Brain microvascular endothelial cell (primary cell): ENCODE results near the gene SLC25A21.

Source experiments
- DNase-seq: peaks from one replicate; pipeline ENCODE4 v3.0.0-alpha.2; 2020
- H3K27ac ChIP-seq: fragments of 250-450 bp; sonication (Bioruptor Pico); 2 replicates; pipeline ENCODE4 v1.5.1; 2020; ENCODE audit warnings: mild to moderate bottlenecking, moderate library complexity
- H3K27me3 ChIP-seq: fragments of 250-450 bp; sonication (Bioruptor Pico); replicated peaks from 2 replicates; pipeline ENCODE4 v1.5.1; 2020; ENCODE audit warnings: mild to moderate bottlenecking
- H3K36me3 ChIP-seq: fragments of 250-450 bp; sonication (Bioruptor Pico); replicated peaks from 2 replicates; pipeline ENCODE4 v1.5.1; 2020; ENCODE audit warnings: mild to moderate bottlenecking
- H3K4me3 ChIP-seq: 2 replicates; pipeline ENCODE4 v1.5.1; 2011; ENCODE audit warnings: low read depth, mild to moderate bottlenecking, control low read depth, low read length, moderate library complexity
- CTCF ChIP-seq: IDR thresholded peaks from 2 replicates; pipeline ENCODE4 v1.5.1; 2011; ENCODE audit warnings: low read depth, mild to moderate bottlenecking, moderate library complexity, low read length, control low read depth, inconsistent platforms; ENCODE audit errors: missing control alignments
- in situ Hi-C: cut with HindIII; loops from 2 replicates; pipeline ENCODE4 v1.10.0; 2017; ENCODE audit warnings: low sequenced_read_pairs, low pct_ligation_motif_present

The SLC25A21 gene

GRCh38 chr14:36935976-36936678 is 236.3 kb downstream of the SLC25A21 start:
- no peak for TF ChIP-seq CTCF
- Histone ChIP-seq H3K36me3 (no peaks in the 10 kb centered on the region), H3K27ac (no peak overlapping the region), H3K4me3 (no peak overlapping the region), H3K27me3 (no peaks in the 10 kb centered on the region)
- in situ Hi-C loops = no loop called here
- no peak for DNase-seq

- in situ Hi-C loops = no loop called here
- no peak overlapping the region for H3K4me3 ChIP-seq
Observed at GRCh38 chr14:36934304-36934703, 238.1 kb downstream of the SLC25A21 start.

GRCh38 chr14:36931791-36932190 is 240.6 kb downstream of the SLC25A21 start:
- in situ Hi-C loops = no loop called here
- H3K36me3 ChIP-seq = no peaks in the 10 kb centered on the region

More at GRCh38 chr14:36934304-36934703, 238.1 kb downstream of the SLC25A21 start:
- TF ChIP-seq CTCF = no peak
- Histone ChIP-seq H3K27me3 (no peaks in the 10 kb centered on the region), H3K27ac (no peak overlapping the region), H3K36me3 (no peaks in the 10 kb centered on the region)
- DNase-seq = no peak

GRCh38 chr14:36928432-36928831 is 244.0 kb downstream of the SLC25A21 start:
- no peak overlapping the region for H3K27ac ChIP-seq
- in situ Hi-C loops = no loop called here
- H3K36me3 ChIP-seq = no peaks in the 10 kb centered on the region
- H3K4me3 ChIP-seq = no peak overlapping the region
- no peak for DNase-seq
- no peaks in the 10 kb centered on the region for H3K27me3 ChIP-seq
- TF ChIP-seq CTCF = no peak

More at GRCh38 chr14:36931791-36932190, 240.6 kb downstream of the SLC25A21 start:
- no peak overlapping the region for H3K27ac ChIP-seq
- H3K27me3 ChIP-seq = no peaks in the 10 kb centered on the region
- no peak for DNase-seq
- no peak for TF ChIP-seq CTCF
- no peak overlapping the region for H3K4me3 ChIP-seq

- TF ChIP-seq CTCF = no peak
- H3K36me3 ChIP-seq = no peaks in the 10 kb centered on the region
- H3K27me3 ChIP-seq = no peaks in the 10 kb centered on the region
- no peak for DNase-seq
- H3K4me3 ChIP-seq = no peak overlapping the region
- in situ Hi-C loops = no loop called here
- H3K27ac ChIP-seq = no peak overlapping the region
Observed at GRCh38 chr14:36925094-36925493, 247.3 kb downstream of the SLC25A21 start.

- in situ Hi-C loops = no loop called here
- H3K27me3 ChIP-seq = no peaks in the 10 kb centered on the region
- DNase-seq = no peak
- H3K36me3 ChIP-seq = no peaks in the 10 kb centered on the region
- H3K27ac ChIP-seq = no peak overlapping the region
- H3K4me3 ChIP-seq = no peak overlapping the region
- no peak for TF ChIP-seq CTCF
Observed at GRCh38 chr14:36916668-36917067, 255.7 kb downstream of the SLC25A21 start.
